CD1c-positive myeloid dendritic cell (primary cell): ENCODE measurements around the gene PKD1L1.
"Not testable (repeated sequence)": the region's sequence is repeated elsewhere in the genome, so short reads cannot be mapped to it uniquely, and the experiment has no call there.

Source experiments
- DNase-seq: peaks from one replicate; pipeline ENCODE4 v3.0.0-alpha.2; 2016; ENCODE audit errors: extremely low spot score

PKD1L1 gene

DNA sequence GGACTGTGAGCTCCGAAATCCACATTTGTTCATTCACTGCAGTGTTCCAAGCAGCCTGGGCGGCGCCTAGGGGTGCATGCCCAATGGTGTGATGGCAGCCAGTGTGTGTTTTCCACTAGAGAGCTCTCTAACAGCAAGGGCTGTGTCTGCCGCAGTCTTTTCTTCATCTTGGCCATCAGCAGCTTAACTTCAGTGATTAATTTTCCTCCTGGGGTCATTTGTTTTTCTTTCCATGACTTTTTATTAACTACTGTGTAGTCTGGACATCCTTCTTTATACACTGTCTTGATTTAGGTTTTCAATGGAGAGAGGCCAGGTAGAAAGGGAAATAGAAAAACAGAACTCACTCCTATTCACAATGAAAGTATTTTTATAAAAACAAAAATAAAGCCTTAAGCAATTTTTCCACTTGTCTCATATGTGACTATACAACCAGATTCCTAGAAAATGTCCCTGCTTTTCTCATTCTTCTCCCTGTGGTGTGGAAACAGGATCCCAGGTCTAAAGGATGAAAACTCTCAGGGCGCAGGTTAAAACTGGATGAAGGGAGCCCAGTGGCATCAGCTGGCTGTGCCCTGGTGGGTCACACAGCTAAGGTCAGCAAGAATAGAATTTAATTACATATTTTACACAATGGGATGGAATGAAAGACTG lies 176.8 kb downstream of the PKD1L1 start:
- no peak for DNase-seq

GRCh38 chr7:47766126-47766525 lies 182.1 kb downstream of the PKD1L1 start:
- DNase-seq, result no peak

DNA sequence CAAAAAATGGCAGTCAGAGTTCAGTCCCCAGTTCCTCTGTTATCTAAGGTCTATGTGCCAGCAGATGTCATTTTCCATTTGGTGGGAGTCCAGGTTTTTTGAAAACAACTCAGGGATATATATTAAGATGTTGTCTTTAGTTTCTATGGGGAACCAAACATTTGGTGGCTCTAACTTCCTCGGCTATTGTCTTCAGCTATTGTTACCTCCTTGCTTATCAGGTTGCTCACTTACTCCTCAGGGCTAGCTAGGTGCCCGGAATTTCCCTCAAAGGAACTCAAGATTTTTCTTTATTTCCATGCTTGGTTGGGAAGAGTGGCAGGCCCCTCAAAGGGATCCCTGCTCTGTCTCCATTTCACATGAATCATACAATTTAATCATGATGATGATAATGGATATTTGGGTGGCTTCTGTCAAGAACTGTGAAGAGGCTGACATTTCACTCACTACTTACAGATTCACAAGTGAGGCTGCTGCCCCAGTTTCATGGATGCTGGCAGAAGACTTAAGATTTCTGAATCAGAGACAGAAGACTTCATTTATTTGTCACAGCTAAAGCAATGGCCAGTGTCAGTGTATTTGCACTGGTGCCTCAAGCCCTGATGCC lies 182.8 kb downstream of the PKD1L1 start:
- no peak for DNase-seq

DNA sequence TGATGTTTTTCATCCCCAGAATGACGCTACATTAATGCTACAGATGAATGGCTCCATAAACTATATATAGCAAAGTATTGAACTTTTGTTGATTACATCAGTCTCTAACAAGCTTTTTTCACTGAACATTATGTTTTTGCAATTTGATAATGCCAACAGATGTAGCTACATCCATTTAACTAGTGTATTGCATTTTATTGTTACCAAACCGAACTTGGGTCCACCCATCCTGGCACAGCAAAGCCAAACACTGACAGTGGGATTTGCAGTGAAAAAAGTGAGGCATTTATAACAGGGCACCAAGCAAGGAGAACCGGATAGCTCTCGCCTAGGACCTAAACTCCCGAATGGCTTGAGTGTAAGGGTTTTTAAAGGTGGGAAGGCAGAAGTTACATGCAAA lies 183.5 kb downstream of the PKD1L1 start:
- no peak for DNase-seq

DNA sequence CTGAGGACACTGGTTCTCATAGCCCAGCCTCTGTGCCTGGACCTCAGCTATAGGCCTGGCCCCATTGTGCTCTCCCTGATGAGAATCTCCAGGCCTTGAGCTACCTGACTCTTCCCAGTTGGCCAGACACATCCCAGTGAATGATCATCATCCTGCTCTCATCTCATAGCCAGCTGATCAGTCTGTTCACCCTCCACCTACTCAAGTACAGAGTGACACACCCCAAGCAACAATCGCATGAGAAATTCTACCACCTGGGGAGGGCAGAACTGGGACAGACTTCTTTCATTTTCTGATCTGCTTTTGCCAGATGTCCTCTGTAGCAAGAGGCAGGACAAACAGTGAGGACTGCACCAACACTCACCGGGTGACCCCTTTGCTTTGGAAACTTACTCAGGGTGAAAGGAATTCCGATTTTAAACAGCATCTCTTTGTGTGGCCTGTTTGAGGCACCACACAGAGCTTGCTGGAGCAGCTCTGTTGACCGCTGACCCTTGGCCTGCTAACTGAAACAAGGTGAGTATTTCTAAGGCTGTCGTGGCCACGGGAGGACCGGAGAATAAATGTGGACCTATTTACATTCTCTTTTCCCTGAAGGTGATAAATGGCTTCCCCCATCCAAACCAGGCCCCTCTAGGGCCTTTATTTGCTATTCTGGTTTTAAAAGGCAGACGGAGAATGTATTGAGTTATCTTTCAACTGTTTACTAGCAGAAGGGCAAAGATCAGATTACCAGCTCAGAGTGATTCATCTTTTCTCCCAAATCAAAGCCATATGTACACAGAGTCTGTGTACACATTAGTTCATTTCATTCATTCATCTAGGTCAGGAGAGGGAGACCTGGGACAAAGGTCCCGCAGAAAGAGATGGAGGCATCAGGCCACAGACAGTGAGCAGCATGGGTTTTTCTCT lies 184.9 kb downstream of the PKD1L1 start:
- DNase-seq, result no peak

GRCh38 chr7:47762746-47763062 lies 185.6 kb downstream of the PKD1L1 start:
- DNase-seq, result no peak

DNA sequence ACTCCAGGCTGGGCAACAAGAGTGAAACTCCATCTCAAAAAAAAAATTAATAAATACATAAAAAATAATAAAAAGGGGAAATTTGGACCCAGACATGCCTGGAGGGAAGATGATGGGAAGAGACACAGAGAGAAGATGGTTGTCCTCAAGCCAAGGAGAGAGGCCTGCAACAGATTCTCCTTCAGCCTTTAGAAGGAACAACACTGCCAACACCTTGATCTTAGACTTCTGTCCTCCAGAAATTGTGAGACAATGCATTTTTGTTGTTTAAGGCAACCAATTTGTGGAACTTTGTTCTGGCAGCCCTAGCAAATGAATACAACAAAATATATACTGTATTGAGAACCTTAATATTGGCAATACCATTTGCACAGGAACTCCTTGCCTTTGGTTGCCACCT lies 186.1 kb downstream of the PKD1L1 start:
- no peak for DNase-seq

GRCh38 chr7:47759056-47759706 lies 189.1 kb downstream of the PKD1L1 start:
- DNase-seq, result no peak

DNA sequence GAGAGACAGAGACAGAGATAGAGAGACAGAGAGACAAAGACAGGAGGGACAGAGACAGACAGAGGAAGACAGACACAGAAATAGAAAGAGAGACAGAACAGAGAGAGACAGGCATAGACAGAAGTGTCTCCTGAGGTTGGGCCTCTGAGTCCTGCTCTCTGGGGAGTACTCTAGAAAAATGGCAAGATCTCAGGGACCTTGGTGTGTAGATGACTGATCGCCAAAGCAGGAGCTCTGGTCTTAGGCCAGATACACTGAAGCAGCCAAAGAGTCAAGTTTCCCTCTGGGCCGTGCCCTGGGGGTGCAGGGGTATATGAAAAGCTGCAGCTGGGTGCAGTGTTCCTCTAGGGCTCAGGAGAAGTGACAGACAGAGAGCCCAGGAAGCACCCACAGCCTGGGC lies 189.7 kb downstream of the PKD1L1 start:
- DNase-seq, result no peak

DNA sequence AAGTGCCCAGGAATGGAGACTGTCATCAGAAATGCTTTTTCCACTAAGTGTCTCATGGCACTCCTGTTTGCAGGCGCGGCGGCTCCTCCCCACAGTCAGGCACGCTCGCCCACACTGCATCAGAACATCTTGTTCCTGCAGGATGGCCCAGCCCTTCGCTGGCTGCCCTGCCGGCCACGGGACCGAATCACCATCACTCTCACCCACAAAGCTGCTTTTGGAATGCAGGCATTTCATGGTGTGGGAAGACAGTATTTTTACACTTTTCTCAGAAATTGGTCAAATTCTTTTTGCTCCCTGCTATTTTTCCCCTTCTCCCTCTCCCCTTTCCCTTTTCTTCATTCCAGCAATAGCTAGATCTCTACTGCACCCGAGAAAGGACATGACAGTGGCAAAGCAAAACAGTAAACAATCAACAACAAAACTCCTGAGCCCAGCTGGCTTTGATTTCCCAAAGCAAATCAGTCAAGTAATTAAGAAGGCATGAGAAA lies 190.3 kb downstream of the PKD1L1 start:
- DNase-seq, result no peak

GRCh38 chr7:47756636-47757035 lies 191.6 kb downstream of the PKD1L1 start:
- no peak for DNase-seq

- DNase-seq, result no peak
These were observed 193.0 kb downstream of the PKD1L1 start for GRCh38 chr7:47755248-47755647.

DNA sequence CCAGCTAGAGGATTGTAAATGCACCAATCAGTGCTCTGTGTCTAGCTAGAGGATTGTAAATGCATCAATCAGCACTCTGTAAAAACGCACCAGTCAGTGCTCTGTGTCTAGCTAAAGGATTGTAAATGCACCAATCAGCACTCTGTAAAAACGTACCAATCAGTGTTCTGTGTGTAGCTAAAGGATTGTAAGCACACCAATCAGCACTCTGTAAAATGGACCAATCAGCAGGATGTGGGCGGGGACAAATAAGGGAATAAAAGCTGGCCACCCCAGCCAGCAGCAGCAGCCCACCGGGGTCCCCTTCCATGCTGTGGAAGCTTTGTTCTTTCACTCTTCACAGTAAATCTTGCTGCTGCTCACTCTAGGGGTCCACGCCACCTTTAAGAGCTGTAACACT lies 196.5 kb downstream of the PKD1L1 start:
- not testable (repeated sequence) for DNase-seq

DNA sequence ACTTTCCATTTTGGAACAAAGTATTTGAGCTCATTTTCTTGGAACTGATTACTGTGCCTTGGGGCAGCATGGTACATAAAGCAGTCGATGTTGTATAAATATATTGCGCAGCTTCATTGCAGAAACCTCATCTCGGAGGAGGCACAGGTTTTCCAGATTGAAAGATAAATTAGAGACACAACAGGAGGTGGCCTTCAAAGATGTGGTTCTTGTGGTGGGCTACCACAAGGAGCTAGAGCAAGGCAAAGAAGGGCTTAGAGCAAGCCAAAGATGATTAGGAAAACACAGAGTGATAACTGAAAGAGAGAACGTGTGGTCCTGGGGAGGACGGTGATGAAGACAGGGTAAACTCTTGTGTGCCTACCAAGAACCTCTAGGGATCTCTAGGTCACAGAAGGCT lies 197.2 kb downstream of the PKD1L1 start:
- no peak for DNase-seq

GRCh38 chr7:47748041-47748440 lies 200.2 kb downstream of the PKD1L1 start:
- DNase-seq, result no peak

- no peak for DNase-seq
These were observed 201.1 kb downstream of the PKD1L1 start for GRCh38 chr7:47747160-47747559.

DNA sequence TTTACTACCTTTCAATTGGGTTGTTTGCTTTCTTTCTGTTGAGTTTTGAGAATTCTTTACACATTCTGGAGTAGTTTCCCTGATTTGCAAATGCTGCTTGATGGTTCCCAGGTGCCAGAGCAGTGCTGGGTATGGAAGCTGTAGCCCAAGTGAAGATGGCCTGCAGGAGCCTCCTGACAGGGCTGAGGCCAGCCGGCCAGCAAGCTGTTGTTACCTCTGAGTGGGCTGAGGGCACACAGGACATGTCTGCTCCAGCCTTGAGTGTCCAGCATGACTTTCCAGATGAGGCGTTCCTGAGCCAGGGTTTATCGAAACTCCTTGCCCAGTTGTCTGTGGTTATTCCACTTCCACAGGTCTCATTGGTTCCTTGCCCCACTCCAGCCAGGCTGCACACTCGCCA lies 201.8 kb downstream of the PKD1L1 start:
- no peak for DNase-seq

DNA sequence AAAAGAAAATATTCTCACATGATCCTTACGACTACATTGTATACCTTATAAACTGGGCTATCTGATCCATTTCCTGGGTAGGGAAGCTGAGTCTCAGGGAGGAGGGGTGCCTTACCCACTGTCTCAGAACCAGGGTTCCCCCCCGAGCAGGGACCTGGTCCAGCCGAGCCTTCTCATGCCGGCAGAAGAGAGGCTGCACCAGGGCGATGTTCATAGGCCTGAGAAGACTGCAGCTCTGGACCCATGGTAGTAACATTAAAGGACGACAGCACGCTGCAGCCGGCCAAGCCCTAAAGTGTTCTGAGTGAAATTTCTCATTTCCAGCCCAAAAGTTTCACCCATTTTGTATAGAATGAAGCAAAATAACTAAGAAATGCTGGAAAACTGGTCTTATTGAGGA lies 203.4 kb downstream of the PKD1L1 start:
- no peak for DNase-seq

DNA sequence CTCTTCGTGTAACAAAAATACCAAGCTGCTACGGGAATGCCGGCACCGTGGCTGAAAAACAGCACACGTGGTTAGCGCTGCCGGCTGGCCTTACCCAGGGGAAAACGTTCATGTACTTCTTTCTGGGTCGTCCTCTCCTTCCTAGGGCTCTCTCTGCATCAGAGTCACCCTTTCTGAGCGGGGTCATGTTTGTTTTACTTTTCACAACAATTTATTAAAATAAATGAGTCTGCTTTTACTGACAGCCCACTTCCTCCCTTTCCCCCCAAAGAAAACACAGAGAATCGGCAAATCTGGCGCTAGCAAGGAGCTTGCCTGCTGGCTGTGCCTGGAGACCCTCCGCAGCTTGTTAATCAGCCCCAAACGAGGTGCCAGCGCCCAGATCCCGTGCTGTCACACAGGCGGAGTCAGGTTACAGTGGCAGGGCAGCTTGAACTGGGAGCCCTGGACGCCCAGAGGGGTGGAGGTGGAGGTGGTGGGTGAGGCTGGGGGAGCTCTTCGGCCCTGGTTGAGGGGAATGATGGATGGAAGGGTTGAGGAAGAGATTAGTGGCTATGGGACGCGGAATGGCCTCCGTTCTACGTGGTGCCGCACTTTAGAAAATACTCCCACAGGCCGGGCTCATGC lies 204.2 kb downstream of the PKD1L1 start:
- DNase-seq, result no peak

GRCh38 chr7:47741984-47742383 lies 206.3 kb downstream of the PKD1L1 start:
- DNase-seq, result no peak

- DNase-seq, result no peak
These were observed 208.4 kb downstream of the PKD1L1 start for GRCh38 chr7:47739891-47740290.
